GM19025 (cell line): ENCODE data around the gene SETD4.
"Not testable (repeated sequence)": the region's sequence is repeated elsewhere in the genome, so short reads cannot be mapped to it uniquely, and the experiment has no call there.

Experiments
- ATAC-seq: cut with Tn5 transposase; IDR thresholded peaks from one replicate; pipeline ENCODE4 v1.9.1; 2021; ENCODE audit warnings: mild to moderate bottlenecking, low read depth, moderate library complexity; ENCODE audit not compliant: unreplicated experiment

SETD4 gene

DNA sequence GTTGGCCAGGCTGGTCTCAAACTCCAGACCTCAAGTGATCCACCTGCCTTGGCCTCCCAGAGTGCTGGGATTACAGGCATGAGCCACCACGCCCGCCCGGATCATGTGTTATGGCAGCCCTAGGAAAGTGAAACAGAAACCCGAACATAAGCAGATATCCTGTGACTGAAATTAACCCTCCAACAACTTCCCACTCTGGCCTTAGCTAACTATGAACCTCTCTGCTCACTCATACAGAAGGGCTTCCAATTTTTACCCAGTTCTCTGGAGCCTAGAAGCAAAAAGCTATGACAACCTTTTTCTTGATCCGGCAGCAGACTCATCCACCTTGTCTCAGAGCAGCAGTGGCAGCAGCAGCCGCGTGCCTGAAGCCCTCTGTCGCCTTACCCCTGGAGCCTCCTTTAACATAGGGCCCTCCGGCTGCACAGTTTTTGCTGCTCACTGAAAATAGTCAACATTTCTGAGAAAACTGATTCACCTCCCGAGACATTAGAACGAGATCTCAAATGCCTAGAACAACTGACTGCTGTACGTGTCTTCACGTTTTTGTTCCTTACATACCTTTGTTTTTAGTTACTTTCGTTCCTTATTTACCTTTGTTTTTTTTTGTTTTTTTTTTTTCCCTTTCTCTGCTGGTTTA, 18.8 kb upstream of the SETD4 start:
- ATAC-seq: no peak

DNA sequence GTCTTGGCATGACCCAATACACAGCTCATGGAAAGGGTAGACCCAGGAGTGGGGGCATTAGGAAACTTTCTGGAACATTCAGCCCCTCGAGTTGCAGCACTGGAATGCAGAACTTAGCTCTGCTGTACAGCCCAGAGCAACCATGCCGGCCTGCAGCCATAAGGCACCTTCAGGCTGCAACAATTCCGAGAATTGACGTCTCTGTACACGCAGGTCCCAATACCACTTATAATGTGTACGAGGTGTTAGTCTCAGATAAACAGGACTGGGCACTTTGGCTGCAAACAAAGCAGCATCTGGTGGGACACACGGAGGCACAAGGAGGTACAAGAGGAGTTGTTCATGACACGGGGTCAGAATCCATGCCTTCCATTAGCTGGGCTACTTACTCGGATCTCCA, 17.4 kb upstream of the SETD4 start:
- no peak for ATAC-seq

DNA sequence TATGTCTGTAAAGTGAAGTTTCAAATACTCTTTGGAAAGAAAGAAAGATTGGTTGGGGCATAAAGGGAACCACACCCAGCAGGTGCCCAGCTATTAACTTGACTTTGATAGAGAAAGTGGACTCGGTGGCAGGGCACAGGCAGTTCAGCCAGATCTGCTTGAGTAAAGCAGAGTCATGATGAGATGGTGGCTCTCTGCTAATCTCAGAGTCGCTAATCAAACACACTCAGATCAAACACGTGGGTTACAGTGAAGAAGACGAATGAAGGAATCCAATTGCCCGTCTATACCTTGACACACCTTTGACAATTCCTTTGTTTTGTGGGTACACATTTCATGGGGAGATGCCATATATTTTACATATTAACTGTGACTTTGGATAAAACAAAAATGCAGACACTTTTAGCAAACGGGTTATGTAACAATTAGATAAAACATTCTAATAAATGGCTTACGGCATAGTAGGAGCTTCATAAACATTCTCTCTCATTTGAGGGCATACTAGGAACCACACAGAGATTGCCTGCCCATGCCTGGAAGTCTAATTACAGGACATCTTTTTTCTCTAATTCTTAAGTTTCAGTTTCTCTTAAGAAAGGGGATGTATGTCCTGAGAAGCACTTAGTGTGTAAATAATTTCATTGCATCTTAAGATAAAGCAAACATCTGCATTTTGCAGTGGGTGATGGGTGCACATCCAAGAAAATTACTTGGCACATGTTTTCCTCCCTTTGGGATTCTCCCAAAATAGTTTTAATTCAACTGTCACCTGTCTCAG, 16.7 kb upstream of the SETD4 start:
- no peak for ATAC-seq

DNA sequence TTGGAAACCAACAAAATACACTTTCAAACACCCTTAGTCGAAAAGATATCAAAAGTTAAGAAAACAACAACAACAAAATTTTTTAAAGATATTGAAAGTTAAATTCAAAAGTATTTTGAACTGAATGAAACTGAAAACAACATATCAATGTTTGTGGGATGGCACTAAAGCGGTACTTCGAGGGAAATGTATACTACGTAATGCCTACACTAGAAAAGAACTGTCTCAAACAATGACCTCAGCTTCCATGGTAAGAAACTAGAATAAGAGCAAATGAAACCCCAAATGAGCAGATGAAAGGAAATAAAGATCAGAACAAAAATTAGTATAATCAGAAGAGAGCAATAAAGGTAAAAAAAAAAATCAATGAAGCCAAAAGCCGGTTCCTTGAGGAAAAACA, 15.6 kb upstream of the SETD4 start:
- no peak for ATAC-seq

DNA sequence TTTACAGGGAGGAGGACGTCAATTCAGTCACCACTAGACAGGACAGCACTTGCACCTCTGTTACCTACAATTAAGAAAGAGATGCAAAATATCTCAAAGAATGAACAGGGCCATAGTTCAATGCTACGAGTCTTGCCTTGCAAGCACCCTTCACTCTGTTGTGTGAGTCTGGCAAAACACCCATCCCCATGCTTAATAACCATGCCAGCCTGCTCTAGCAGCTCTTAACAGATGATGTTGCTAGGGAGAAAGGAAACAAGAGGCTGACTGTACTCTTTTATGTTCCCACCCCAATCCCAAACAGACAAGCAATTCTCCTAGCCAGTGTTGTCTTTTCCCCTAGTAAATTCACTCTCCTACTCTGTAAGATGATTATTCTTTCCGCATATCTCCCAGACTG, 14.8 kb upstream of the SETD4 start:
- no peak for ATAC-seq

DNA sequence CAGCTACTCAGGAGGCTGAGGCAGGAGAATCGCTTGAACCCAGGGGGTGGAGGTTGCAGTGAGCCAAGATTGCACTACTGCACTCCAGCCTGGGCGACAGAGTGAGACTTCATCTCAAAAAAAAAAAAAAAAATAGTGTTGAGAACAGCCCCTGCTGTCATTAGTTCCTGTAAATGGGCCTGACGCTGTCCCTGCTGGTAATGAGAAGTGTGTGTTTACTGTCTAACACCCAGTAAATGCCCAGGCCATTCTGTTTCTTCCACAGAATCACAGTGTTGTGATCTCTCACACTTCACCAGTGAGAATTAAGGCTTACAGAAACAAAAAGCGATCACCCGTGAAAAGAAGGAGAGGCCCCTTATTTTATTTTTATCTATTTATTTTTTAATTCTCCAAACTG, 13.6 kb upstream of the SETD4 start:
- not testable (repeated sequence) for ATAC-seq

DNA sequence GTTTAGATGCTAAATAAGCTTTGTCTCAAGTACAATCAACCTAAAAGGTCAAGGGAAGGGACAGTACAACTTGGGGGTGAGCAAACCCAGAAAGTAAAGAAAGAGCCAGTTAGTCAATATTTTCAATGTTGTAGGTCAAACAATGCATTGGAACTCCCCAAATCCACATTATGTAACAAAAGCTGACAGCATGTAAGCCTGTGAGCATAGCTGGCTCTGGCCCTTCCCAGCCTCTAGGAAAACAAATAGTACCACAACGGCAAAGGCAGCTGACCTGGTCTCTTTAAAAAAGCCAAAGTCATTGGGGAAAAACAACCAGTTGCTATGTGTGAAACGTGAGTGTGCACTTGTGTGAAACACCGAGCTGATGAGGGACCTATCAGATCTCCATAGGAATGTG, 12.9 kb upstream of the SETD4 start:
- ATAC-seq: no peak

DNA sequence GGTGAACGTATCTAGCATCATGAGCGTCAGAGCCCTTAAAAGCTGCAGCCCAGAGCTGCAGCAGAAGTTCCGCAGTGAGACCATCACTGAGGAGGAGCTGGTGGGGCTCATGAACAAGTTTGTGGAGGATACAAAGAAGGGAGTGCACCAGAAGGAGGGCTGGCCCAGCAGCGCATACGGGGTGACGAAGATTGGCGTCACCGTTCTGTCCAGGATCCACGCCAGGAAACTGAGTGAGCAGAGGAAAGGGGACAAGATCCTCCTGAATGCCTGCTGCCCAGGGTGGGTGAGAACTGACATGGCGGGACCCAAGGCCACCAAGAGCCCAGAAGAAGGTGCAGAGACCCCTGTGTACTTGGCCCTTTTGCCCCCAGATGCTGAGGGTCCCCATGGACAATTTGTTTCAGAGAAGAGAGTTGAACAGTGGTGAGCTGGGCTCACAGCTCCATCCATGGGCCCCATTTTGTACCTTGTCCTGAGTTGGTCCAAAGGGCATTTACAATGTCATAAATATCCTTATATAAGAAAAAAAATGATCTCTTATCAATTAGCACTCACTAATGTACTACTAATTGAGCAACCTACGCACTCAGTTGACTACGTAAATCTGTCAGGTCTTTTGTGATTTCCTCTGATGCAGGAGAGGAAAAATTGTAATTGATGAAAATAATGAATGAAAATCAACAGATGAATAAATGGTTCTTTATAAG, 12.3 kb upstream of the SETD4 start:
- no peak for ATAC-seq

DNA sequence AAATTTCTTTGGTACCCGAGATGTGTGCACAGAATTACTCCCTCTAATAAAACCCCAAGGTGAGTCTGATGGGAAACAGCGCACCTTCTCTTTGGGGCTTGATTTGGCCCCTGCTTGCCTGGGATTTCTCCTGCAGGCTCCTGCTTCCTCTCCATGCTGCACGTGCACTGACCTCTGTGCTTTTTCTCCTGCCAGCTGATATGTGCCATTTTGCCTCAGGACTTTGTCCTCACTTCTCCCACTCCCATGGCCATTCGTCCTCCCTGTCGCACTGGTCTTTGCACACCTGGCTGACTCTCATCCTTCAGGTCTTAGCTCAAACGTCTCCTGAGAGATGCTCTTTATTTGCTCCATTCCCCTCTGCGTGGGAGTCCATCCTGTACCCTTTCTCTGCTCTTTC, 10.7 kb upstream of the SETD4 start:
- ATAC-seq: no peak

DNA sequence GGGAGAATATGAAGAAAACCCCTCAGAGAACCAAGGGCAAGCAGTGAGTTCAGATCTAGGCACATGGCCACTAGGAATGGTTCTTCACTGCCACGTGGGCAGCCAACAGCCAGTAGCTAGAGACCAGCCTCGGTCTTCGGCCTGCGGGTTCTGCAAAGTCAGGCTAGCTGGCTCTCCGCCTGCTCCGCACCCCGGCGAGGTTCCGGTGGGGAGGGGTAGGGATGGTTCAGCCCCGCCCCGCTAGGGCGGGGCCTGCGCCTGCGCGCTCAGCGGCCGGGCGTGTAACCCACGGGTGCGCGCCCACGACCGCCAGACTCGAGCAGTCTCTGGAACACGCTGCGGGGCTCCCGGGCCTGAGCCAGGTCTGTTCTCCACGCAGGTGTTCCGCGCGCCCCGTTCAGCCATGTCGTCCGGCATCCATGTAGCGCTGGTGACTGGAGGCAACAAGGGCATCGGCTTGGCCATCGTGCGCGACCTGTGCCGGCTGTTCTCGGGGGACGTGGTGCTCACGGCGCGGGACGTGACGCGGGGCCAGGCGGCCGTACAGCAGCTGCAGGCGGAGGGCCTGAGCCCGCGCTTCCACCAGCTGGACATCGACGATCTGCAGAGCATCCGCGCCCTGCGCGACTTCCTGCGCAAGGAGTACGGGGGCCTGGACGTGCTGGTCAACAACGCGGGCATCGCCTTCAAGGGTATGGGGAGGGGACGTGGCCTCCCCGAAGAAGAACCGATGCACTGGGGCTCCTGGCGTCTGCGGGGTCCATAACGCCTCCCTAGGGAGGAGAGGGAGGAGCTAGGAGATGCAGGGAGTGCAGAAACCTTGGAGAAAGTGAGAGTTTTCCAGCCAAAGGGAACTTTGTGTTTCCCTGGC, 9.6 kb upstream of the SETD4 start, which contains the start of gene CBR1:
TSS of gene CBR1 (plus strand) at position 312 of the 871 bp plus-strand sequence. CDS start at position 404, 92 bp downstream.
- ATAC-seq: peak; percentile 90

DNA sequence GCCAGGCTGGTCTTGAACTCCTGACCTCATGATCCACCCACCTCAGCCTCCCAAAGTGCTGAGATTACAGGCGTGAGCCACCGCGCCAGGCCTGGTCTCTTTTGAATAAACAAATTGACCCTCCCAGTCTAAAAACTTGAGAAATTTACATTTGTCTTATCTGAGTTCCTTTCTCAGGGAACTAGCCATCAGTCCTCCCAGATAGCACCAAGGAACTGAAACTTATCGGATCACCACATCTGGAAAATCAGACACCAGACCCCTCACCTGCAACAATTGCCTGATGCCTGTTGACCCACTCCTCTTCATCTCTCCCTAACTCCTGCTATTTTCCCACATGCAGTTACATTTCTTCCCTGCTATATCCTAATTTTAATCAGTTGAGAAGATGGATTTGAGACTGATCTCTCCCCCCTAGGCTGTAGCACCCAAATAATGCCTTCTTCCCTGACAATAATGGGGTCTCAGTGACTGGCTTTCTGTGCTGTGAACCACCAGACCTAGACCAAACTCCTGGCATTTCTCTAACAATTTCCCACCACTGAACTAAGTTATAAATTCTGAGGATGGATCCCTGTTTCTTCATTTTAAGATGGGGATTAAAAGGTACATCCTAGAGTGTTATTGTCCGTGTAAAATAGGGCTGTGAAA, 8.5 kb upstream of the SETD4 start:
- no peak for ATAC-seq

DNA sequence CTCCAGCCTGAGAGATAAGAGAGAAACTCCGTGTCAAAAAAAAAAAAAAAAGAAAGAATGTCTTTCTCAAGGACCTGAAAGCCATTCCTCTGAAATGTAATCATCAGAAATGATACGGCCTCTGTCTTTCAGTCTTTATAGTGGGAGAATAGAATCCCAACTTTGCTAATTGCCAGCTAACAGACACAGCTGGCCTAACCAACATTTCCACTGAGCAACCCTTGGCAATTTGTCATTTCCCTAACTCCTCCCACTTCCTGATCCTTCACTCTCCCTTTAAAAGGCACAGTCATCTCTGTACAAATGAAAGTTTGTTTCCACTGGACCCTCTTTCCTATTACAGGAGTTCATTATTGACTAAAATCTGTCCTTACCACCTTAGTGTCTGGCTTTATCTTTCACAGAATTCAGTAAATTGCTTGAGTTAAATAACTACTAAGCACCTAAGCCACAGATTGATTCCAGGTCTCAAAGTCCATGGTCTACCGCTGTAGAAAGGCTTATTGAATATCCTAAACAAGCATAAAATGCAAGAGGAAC, 5.2 kb upstream of the SETD4 start:
- no peak for ATAC-seq

DNA sequence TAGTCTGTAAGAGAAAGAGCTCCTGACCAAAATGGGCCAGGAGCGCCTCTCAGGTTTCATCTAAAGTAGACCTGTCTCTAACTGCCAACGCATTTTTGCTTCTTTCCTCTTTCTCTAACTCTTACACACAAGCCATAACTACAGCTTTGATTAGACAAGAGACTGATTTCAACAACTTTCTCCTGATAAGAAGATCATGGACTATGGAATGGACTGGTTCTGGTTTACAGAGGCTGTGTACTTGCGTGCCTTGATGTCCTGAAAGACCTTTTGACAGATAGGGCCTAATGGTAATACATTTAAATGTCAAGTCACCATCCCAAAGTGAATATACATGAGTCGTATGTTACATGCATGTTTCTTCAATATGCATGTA, 3.7 kb upstream of the SETD4 start:
- no peak for ATAC-seq

DNA sequence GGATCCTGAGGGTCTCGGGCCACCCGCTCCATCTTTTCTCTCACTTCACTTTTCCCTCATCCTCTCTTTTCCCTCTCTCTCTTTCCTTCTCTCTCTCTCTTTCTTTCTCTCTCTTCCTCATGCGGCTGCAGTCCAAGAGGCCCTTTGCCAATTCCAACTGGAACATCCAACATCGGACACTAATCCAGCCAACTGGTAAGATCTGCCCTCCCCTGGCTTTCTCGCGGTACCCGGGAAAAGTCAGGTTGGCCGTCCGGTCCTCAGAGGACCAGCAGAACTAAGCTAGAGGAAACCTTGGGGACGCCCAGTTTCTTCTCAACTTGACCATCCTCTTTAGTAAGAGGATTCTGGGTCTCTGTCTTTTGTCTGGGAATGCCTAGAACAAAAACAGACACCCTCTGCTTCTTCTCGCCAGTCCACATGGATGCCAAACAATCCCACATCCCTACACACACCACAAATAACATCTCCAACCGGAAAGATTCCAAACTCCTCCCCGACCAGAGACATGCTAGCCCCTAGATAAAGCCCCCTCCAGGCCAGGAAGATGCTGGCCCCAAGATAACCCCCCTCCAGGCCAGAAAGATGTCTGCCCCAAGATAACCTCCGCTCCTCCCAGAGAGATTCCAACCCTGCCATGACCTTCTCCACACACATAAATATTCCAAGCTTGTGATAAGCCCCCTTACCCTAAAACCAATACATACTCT, 3.2 kb upstream of the SETD4 start:
- ATAC-seq: no peak

DNA sequence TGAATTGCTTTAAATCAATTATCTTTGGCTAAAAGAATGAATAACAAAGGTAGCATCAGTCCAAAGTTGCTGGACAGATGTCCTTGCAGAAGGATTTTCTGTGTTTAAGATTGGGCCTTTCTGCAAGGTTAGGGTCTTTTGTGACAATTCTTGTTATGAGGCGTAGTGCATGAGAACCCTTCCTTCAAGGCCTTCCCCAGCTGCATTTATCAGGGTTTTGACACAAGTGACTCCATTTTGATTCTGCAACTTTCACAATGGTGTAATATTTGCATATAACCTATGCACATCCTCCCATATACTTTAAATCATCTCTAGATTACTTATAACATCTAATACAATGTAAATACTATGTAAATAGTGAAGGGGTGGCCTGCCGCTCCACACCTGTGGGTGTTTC, 1.1 kb upstream of the SETD4 start:
- no peak for ATAC-seq

DNA sequence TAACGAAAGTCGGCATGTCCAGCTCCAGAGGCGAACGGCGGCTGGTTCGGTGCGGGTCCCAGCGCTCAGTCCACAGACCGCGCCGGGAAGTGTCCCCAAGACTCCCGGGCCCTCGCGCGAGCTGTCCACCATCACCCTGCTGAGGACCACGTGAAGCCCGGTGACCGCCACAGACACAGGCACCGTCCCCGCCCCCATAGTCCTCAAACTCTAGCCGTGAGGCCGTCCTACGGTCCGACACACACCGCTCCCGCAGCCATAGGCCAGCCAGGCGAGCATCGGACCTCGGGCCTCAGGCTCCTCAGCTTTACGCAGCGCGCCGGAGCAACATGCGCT, 535 bp downstream of the SETD4 start:
- ATAC-seq: peak; percentile 41

DNA sequence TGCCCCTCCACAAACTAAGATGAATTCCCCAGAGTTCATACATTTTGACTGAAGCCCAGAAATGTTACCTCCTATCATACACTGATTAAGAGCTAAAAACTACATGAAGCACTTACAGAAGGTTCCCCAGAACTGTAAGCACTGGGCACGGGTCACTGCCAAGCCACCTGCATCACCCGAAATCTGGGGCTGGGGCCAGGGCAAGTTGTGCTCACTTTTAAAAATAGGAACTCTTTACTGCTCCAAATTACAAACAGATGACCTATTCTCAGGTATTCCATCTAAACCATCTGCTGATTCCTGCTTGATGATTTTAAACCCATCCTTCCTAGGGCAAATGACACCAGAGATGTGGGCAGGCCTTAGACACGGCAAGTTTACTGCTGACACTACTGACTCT, 4.8 kb downstream of the SETD4 start:
- no peak for ATAC-seq

DNA sequence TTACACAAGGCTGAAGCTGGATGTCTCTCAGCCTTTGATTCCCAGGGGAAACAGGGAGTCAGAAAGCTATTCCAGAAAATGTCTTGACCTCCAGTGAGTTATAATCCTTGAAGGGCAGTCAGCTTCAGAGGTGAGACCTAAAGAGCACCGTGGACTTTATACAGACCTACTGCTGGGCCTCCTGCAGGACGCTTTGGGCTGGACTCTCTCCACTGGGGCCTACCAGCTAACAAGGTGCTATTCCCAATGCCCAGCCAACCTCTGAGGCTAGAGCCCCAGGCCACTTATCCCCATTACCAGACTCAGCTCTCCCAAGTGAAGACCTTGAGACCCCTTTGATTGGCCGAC, 6.6 kb downstream of the SETD4 start:
- ATAC-seq: no peak

DNA sequence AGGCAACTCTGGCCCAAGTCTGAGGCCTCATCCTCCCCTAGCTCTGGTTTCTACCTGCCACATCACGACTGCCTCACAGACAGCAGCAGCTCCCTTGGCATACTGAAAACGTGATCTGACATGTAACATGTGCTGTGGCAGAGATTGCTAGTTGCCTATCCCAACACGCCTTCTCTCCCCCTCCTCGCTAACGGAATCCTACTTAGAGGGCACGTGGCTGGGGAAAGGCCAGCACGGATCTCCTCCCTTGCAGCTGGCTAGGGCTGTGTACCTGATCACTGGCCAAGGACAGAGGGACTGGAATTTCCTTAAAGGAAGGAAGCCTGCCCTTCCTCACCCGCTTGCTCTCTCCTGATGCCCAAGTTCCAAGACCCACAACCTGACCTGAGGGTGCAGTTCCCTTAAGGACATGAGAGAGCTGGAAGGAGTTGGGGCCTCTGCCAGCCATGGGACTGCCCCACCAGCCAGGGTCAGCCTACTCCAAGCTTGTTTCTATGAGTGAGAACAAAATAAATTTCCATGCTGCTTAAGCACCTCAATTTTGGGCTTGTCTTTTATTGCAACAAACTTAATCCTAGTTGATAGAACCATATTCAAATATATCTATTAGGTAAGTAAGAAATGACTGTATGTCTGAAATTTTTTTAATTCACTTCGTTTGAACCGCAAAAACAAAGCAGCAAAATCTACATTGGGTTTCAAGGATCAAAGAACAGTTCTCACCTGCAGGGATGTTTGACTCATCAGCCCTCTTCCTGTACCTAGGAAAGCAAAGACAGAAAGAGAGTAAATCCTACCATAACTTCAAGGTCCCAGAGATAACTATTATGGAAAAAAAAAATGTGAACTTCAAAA, 7.2 kb downstream of the SETD4 start:
- no peak for ATAC-seq
